HUDEP-2 (cell line): ENCODE measurements around the gene LRP3.
"Not testable (repeated sequence)": the region's sequence is repeated elsewhere in the genome, so short reads cannot be mapped to it uniquely, and the experiment has no call there.

Experiments
- DNase-seq, 76 experiments: peaks; one replicate each; lab custom pipeline; 2025; ENCODE audit not compliant: unreplicated experiment in 76 of 76; lab: John Stamatoyannopoulos, UW

LRP3 gene, protein sequence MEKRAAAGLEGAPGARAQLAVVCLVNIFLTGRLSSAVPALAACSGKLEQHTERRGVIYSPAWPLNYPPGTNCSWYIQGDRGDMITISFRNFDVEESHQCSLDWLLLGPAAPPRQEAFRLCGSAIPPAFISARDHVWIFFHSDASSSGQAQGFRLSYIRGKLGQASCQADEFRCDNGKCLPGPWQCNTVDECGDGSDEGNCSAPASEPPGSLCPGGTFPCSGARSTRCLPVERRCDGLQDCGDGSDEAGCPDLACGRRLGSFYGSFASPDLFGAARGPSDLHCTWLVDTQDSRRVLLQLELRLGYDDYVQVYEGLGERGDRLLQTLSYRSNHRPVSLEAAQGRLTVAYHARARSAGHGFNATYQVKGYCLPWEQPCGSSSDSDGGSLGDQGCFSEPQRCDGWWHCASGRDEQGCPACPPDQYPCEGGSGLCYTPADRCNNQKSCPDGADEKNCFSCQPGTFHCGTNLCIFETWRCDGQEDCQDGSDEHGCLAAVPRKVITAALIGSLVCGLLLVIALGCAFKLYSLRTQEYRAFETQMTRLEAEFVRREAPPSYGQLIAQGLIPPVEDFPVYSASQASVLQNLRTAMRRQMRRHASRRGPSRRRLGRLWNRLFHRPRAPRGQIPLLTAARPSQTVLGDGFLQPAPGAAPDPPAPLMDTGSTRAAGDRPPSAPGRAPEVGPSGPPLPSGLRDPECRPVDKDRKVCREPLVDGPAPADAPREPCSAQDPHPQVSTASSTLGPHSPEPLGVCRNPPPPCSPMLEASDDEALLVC

DNA sequence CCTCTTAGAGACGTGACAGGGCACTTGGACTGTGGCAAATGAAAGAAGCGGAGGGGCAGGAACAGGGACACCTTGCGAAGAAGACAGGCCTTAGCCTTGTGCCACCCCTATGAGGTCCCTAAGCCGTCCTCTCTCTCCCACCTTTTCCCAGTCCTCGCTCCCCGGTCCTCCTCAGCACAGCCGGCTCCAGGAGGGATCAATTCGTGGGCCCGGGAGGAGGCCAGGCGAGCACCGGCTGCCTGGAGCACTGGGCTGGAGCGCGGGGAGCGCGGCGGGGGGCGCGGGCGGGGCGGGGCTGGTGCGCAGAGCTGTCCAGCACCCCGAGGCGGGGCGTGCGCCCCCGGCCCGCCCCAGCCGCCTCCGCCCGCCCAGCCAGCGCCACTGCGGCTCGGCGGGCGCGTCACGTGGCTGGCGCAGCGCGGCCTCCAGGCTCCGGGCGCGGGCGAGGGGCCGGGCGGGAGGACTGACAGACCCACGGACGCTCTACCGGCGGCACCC, at the start of gene LRP3:
TSS of gene LRP3 (plus strand) at position 466 of the 498 bp plus-strand sequence. CDS start 456 bp downstream, outside the sequence.
- no peak for DNase-seq

- no peak for DNase-seq
Measured at GRCh38 chr19:33146209-33146608, 47.9 kb upstream of the LRP3 start.

DNA sequence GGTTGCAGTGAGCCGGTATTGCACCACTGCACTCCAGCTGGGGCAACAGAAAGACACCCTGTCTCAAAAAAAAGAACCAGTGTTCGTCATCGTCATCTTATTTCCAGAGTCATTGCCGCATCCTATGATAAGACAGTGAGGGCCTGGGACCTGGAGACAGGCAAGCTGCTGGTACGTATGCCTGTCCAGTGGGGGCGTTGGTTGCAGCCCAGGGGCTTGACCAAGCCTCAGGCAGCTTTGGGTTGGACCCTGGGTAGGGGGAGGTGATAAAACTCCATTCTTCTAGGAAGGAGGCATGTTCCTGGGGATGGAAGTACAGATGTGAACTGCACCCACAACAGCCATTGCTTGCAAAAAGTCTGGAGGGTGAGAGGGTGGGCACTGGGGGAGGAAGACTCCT, 46.6 kb upstream of the LRP3 start:
- no peak for DNase-seq

DNA sequence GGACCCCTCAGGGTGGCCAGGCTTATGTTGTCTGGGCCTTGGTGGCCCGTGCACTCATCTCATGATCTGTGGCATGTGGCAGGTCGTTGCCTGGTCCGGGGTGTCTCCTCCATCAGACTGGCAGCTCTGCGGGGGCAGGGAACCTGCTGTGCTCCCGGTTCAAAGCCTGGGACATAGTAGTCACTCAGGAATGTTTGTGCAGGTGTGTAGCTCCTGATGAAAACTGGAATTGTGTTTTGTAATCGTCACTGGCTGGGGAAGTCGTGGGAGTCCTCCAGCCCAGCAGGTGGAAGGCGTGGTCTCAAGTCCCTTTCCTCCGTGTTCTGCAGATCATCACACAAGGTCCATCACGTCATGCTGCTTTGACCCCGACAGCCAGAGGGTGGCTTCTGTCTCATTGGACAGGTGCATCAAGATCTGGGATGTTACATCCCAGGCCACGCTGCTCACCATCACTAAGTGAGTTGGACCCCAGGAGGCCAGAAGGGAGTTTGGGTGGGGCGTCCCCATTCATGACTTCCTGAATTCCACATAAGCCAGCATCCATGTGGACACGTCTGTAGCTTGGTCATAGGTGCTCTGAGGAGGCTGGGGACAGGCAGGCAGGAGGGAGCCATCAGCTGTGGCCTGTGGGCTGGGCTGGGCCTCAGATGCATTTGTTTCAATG, 43.1 kb upstream of the LRP3 start:
- no peak for DNase-seq

- no peak for DNase-seq
Measured at GRCh38 chr19:33152176-33152575, 42.0 kb upstream of the LRP3 start.

GRCh38 chr19:33152625-33153024, 41.5 kb upstream of the LRP3 start:
- not testable (repeated sequence) for DNase-seq

DNA sequence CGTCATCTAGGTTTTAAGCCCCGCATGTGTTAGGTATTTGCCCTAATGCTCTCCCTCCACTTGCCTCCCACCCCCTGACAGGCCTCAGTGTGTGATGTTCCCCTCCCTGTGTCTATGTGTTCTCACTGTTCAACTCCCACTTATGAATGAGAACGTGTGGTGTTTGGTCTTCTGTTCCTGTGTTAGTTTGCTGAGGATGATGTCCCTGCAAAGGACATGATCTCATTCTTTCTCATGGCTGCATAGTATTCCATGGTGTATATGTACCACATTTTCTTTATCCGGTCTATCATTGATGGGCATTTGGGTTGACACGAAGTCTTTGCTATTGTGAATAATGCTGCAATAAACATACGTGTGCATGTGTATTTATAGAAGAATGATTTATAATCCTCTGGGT, 39.8 kb upstream of the LRP3 start:
- not testable (repeated sequence) for DNase-seq

GRCh38 chr19:33156334-33156733, 37.8 kb upstream of the LRP3 start:
- DNase-seq = no peak

DNA sequence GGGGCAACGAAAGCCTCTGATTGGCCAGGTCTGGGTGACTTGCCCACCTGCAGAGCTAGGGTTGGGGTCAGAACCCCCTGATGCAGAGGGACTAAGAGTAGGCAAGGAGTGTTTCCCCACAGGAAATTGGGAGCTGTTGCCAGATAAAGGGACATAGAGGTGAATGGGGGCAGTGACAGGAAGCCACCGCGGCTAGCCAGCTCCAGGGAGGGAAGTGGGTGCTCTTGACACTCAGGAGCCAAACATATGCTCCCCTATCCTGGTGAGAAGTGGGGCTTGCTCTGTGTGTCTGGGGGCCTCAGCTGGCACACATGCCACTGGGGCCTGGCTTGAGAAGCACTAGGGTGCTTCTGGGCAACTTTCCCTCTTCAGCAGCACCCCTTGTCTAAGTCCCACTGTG, 36.2 kb upstream of the LRP3 start:
- no peak for DNase-seq

DNA sequence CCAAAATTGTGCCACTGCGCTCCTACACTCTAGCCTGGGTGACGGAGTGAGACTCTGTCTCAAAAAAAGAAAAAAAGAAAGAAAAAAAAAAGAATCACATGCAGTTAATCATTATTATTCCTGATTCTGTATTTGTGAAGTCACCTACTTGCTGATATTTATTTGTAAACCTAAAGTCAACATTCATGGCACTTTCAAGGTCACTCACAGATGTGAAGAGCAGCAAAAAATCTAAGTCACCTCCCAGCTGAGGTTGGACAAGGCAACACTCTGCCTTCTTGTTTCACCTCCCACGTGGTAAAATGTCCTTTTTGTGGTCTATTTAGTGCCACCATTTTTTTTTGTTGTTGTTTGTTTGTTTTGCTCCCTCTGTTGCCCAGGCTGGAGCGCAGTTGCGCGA, 35.8 kb upstream of the LRP3 start:
- DNase-seq = no peak

- DNase-seq = no peak
Measured at GRCh38 chr19:33159149-33159548, 35.0 kb upstream of the LRP3 start.

DNA sequence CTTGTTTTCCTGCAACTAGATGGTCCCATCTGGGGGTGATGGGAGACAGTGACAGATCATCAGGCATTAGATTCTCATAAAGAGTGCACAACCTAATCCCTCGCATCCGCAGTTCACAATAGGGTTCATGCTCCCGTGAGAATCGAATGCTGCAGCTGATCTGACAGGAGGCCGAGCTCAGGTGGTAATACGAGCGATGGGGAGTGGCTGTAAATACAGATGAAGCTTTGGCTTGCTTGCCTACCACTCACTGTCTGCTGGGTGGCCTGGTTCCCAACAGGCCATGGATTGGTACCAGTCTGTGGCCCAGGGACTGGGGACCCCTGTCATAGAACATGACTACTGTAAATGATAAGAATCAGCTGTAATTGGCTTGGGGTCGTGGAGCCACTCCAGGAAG, 34.2 kb upstream of the LRP3 start:
- no peak for DNase-seq

GRCh38 chr19:33161201-33161600, 32.9 kb upstream of the LRP3 start:
- DNase-seq = no peak

- DNase-seq = no peak
Measured at GRCh38 chr19:33163481-33163880, 30.6 kb upstream of the LRP3 start.

GRCh38 chr19:33166037-33166436, 28.1 kb upstream of the LRP3 start:
- not testable (repeated sequence) for DNase-seq

DNA sequence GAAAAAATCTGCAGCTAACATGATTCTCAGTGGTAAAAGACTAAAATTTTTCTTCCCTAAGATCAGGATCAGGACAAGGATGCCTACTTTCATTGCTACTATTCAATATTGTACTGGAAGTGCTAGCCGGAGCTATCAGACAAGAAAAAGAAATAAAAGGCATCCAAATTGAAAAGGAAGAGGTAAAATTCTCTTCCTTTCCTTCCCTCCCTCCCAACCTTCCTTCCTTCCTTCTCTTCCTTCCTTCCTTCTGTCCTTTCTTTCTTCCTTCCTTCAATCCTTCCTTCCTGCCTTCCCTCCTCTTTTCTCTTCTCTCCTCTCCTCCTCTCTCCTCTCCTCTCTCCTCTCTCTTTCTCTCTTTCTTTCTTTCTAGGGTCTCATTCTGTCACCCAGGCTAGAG, 26.7 kb upstream of the LRP3 start:
- no peak for DNase-seq

DNA sequence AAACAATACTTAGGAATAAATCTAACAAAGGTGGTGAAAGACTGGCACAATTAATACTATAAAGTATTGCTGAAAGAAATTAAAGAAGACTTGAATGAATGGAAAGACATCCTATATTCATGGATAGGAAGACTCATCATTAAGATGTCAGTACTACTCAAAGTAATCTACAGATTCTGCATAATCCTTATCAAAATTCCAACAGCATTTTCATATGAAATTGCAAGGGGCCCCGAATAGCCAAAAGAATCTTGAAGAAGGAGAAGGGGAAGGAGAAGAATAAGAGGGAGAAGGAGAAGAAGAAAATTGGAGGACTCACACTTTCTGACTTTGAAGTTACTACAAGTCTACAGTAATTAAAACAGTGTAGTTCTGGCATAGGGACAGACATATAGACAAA, 25.6 kb upstream of the LRP3 start:
- no peak for DNase-seq

- no peak for DNase-seq
Measured at GRCh38 chr19:33171222-33171795, 22.8 kb upstream of the LRP3 start.

DNA sequence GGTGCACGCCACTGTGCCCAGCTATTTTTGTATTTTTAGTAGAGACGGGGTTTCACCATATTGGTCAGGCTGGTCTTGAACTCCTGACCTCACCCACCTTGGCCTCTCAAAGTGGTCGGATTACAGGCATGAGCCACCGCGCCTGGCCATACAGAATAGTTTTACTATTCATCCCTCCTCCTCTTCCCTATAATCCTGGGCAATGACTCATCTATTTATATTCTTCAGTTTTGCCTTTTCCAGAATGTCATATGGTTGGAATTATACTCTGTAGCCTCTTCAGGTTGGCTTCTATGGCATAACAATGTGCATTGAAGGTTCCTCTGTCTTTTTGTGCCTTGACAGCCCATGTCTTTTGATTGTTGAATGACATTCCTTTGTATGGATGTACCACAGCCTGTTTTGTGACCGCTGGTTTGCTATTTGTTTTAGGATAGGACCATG, 22.2 kb upstream of the LRP3 start:
- DNase-seq = no peak

GRCh38 chr19:33174186-33174585, 19.9 kb upstream of the LRP3 start:
- no peak for DNase-seq
